B cell (primary cell): ENCODE measurements around the gene WFIKKN2. TPM values are rescaled to one million over a fixed set of nuclear protein-coding genes. Genes with fewer than 3 reads are reported as not detected.

Source experiments
- ATAC-seq: fragments of 200-7000 bp; cut with Tn5 transposase; one replicate; pipeline ENCODE4 v1.10.0; 2021; ENCODE audit warnings: low read depth, mild to moderate bottlenecking, moderate number of reproducible peaks, moderate library complexity
- CTCF ChIA-PET: fragments of 350-600 bp; sonication (Branson Sonifier 250); formaldehyde crosslinking; loops from one replicate; lab custom pipeline; 2021; ENCODE audit warnings: antibody characterized with exemption, inconsistent platforms; lab: Charles Lee
- POLR2A ChIA-PET: fragments of 350-600 bp; sonication (Branson Sonifier 250); formaldehyde crosslinking; loops from one replicate; lab custom pipeline; 2021; ENCODE audit warnings: antibody characterized with exemption; lab: Charles Lee
- DNase-seq: peaks from one replicate; pipeline ENCODE4 v3.0.0; 2013
- H2AFZ ChIP-seq: 2 replicates; pipeline ENCODE4 v1.6.1; 2012; ENCODE audit warnings: mild to moderate bottlenecking, low read depth, low read length; ENCODE audit not compliant: insufficient read depth, poor library complexity, severe bottlenecking
- H3K27ac ChIP-seq, 2 donors: 1 replicate in 1 of 2; 2 replicates in 1 of 2; pipeline ENCODE4 v1.5.1; 2012 to 2013; ENCODE audit warnings: low read length in 2 of 2, mild to moderate bottlenecking in 2 of 2, moderate library complexity in 1 of 2
- H3K27me3 ChIP-seq, 4 experiments: fragments of 200-600 bp in 1 of 4; sonication (generic) in 1 of 4; replicated peaks in 1 of 4; 1 replicate in 2 of 4; 2 replicates in 2 of 4; pipeline versions ENCODE4 v1.6.1 to v1.7.0; 2013 to 2016; ENCODE audit warnings: low read length in 3 of 4, mild to moderate bottlenecking in 2 of 4, mixed read lengths in 1 of 4, moderate library complexity in 1 of 4; ENCODE audit not compliant: insufficient read depth in 4 of 4, control insufficient read depth in 3 of 4; ENCODE audit errors: control extremely low read depth in 1 of 4
- H3K36me3 ChIP-seq, 2 experiments: replicated peaks in 1 of 2; 1 replicate in 1 of 2; 2 replicates in 1 of 2; pipeline versions ENCODE4 v1.6.1 to v1.7.1; 2013; ENCODE audit warnings: low read length in 1 of 2; ENCODE audit not compliant: insufficient read depth in 2 of 2, control insufficient read depth in 1 of 2; ENCODE audit errors: control extremely low read depth in 1 of 2, extremely low read depth in 1 of 2
- H3K4me1 ChIP-seq, 2 donors: fragments of 200-600 bp in 1 of 2; sonication (generic) in 1 of 2; 1 replicate in 1 of 2; 2 replicates in 1 of 2; pipeline versions ENCODE4 v1.5.1 to v1.6.1; 2013 to 2017; ENCODE audit warnings: low read length in 2 of 2; ENCODE audit not compliant: control insufficient read depth in 2 of 2, insufficient read depth in 2 of 2
- H3K4me2 ChIP-seq: replicated peaks from 2 replicates; pipeline ENCODE3; 2012; ENCODE audit warnings: mild to moderate bottlenecking, low read depth, low read length; ENCODE audit not compliant: poor library complexity, severe bottlenecking
- H3K4me3 ChIP-seq, 5 experiments: fragments of 200-600 bp in 1 of 5; sonication (generic) in 1 of 5; 1 replicate in 3 of 5; 2 replicates in 2 of 5; pipeline versions ENCODE4 v1.5.1 to v1.7.0; 2011 to 2016; ENCODE audit warnings: low read length in 4 of 5, mild to moderate bottlenecking in 4 of 5, low read depth in 2 of 5, control low read depth in 1 of 5, moderate library complexity in 1 of 5; ENCODE audit not compliant: insufficient read depth in 1 of 5; ENCODE audit errors: control extremely low read depth in 1 of 5, extremely low read depth in 1 of 5
- H3K79me2 ChIP-seq: fragments of 200-600 bp; sonication (generic); one replicate; pipeline ENCODE4 v1.6.0; 2016; ENCODE audit warnings: low read length; ENCODE audit not compliant: control insufficient read depth, insufficient read depth
- H3K9ac ChIP-seq: fragments of 200-600 bp; sonication (generic); 2 replicates; pipeline ENCODE4 v1.6.1; 2017; ENCODE audit warnings: mild to moderate bottlenecking, low read length, moderate library complexity
- H3K9me3 ChIP-seq, 3 donors: one replicate each; pipeline versions ENCODE4 v1.6.1 to v1.7.1; 2013; ENCODE audit warnings: low read length in 2 of 3; ENCODE audit not compliant: control insufficient read depth in 2 of 3, insufficient read depth in 1 of 3; ENCODE audit errors: control extremely low read depth in 1 of 3
- H4K20me1 ChIP-seq: 2 replicates; pipeline ENCODE4 v1.6.0; 2012; ENCODE audit warnings: mild to moderate bottlenecking, low read length; ENCODE audit not compliant: insufficient read depth, control insufficient read depth, poor library complexity, severe bottlenecking
- H3K27ac Mint-ChIP-seq: one replicate; pipeline ENCODE4 v1.8.0; 2021; ENCODE audit warnings: mixed read lengths
- H3K27me3 Mint-ChIP-seq: one replicate; pipeline ENCODE4 v1.8.0; 2021; ENCODE audit warnings: mixed read lengths
- H3K4me1 Mint-ChIP-seq: one replicate; pipeline ENCODE4 v1.8.0; 2021; ENCODE audit warnings: mixed read lengths
- H3K4me3 Mint-ChIP-seq: one replicate; pipeline ENCODE4 v1.8.0; 2021; ENCODE audit warnings: mixed read lengths
- H3K9me3 Mint-ChIP-seq: one replicate; pipeline ENCODE4 v1.8.0; 2022; ENCODE audit warnings: mixed read lengths; ENCODE audit not compliant: insufficient read depth
- CTCF ChIP-seq: fragments of 200-600 bp; IDR thresholded peaks from one replicate; pipeline ENCODE4 v1.8.0; 2022; ENCODE audit warnings: antibody characterized with exemption, mild to moderate bottlenecking
- EZH2 ChIP-seq: IDR thresholded peaks from 2 replicates; pipeline ENCODE4 v1.6.1; 2012; ENCODE audit warnings: borderline replicate concordance, low read depth, mild to moderate bottlenecking, moderate library complexity, low read length; ENCODE audit not compliant: insufficient read depth, poor library complexity, severe bottlenecking
- WGBS: methylation state at CpG from one replicate; pipeline ENCODE4 v1.1.5; 2013; ENCODE audit warnings: missing lambda C conversion rate; ENCODE audit not compliant: insufficient coverage; 5-methylcytosine and 5-hydroxymethylcytosine counted together
- intact Hi-C: fragments of 100-400 bp; cut with micrococcal nuclease; formaldehyde crosslinking; loops from one replicate; pipeline ENCODE4 v1.10.0; 2022
- polyA plus RNA-seq: library from polyadenylated mRNA; depleted of rRNA; stranded (reverse); fragments of >200 nt; gene quantifications from 2 replicates; pipeline ENCODE4 v1.2.3, GENCODE V29; 2012
- total RNA-seq, 2 donors: library from RNA; stranded (reverse); fragments of 120-200 nt in 1 of 2; gene quantifications; 1 replicate in 1 of 2; 2 replicates in 1 of 2; pipeline versions ENCODE4 v1.2.3 to v1.2.4, GENCODE V29; 2013 to 2022

WFIKKN2 gene
- total and polyA plus RNA-seq, 2 donors (not counting 1 experiment from before 2014, with no cell fraction given), result not detected

GRCh38 chr17:50865868-50866260 lies 30.5 kb downstream of the WFIKKN2 start:
- H3K4me3 ChIP-seq, result peak overlapping the region in 4 of 5 experiments; percentile 60 to 80 (median 73)
- H3K79me2 ChIP-seq, result peaks cover 49% of the 10 kb centered on the region
- no peaks in the 10 kb centered on the region for H3K9me3 Mint-ChIP-seq
- H4K20me1 ChIP-seq, result no peaks in the 10 kb centered on the region
- WGBS, result under 1% methylated on average over 53 of the region's 53 CpGs
- intact Hi-C loops, result loop anchor here (1.0 to 5.0 kb wide), 9 partner anchors 14 to 395 kb away; partner anchors contain the start of genes ANKRD40, CACNA1G, MBTD1 and NME1
- H3K4me1 ChIP-seq, result peaks cover 14 to 18% of the 10 kb centered on the region in 2 donors
- no peaks in the 10 kb centered on the region for H3K27me3 Mint-ChIP-seq
- H3K27ac Mint-ChIP-seq, result peak overlapping the region; percentile 99
- peaks cover 40% of the 10 kb centered on the region for H3K4me1 Mint-ChIP-seq
- CTCF ChIA-PET, result interaction anchor here (0.6 to 9.4 kb wide), 9 partner anchors 9 to 288 kb away, joined by 3 to 125 read pairs (median 4); partner anchors contain the start of gene NME1
- peak; percentile 0 for ATAC-seq
- peak overlapping the region; percentile 97 for H3K4me3 Mint-ChIP-seq
- no peaks in the 10 kb centered on the region for H3K27me3 ChIP-seq
- H2AFZ ChIP-seq, result peak overlapping the region; percentile 72
- POLR2A ChIA-PET, result interaction anchor here (0.6 to 3.9 kb wide), 21 partner anchors 10 to 1188 kb away, joined by 3 to 41 read pairs (median 5); partner anchors contain the start of genes LRRC59, LUC7L3, MBTD1 and NME1
- H3K9ac ChIP-seq, result peak overlapping the region; percentile 98
- peaks cover 5 to 12% of the 10 kb centered on the region in 2 experiments for H3K36me3 ChIP-seq
- TF ChIP-seq CTCF, result no peak
- TF ChIP-seq EZH2, result no peak
- H3K27ac ChIP-seq, result peak overlapping the region; percentile 72 to 97
- no peak for DNase-seq
- H3K9me3 ChIP-seq, result no peaks in the 10 kb centered on the region
- peak overlapping the region; percentile 81 for H3K4me2 ChIP-seq
